ENCODE measurements around the gene GRIN1. TPM values are rescaled to one million over a fixed set of nuclear protein-coding genes. Genes with fewer than 3 reads are reported as not detected.

The GRIN1 gene
- total and polyA plus RNA-seq, 12 donors: not detected

DNA sequence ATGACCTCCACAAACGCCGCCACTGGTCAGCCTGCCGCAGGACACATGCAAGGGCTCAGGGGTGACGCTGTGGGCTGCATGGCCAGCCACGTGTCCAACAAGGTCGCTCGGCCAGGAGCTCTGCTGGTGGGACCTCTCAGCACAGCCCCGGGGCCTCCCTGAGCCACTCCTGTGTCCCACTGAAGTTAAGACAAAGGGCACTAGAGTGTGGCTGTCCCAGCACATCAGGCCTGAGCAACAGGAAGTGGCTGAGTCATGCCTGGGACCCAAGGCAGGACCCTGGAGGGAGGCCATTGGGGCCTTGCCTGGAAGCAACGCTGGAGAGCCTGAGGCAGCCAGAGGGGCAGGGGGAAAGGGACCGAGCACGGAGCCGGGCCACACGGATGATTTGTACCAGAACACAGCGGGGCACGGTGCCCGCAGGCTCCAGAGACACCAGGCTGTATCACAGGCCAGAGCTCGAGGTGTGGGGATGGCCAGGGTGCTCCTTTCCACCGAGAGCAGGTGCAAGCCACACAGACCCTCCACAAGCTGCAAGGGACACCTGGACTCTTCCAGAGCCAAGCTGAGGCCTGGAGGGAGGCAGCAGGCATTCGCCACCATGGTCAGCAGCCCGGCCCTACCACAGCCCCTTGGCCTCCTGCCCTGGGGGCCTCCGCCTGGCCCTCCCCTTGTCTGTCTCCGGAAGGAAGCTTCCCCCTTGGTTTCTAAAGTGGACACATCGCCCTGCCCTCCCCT, 39.4 kb downstream of the GRIN1 start:
- H3K36me3 ChIP-seq: peaks cover 4 to 66% (median 36%) of the 10 kb centered on the region in 9 donors
- H3K9me3 ChIP-seq: no peaks in the 10 kb centered on the region
- peaks cover 0 to 10% (median 0%) of the 10 kb centered on the region in 9 donors for H3K4me1 ChIP-seq
- intact Hi-C loops (cut with DNase I): loop anchor here in 1 of 10 donors (5.0 kb wide), 1 partner anchor 36 kb away; no protein-coding TSS in a partner anchor
- DNase-seq: no peak
- TF ChIP-seq, protein P1, sequence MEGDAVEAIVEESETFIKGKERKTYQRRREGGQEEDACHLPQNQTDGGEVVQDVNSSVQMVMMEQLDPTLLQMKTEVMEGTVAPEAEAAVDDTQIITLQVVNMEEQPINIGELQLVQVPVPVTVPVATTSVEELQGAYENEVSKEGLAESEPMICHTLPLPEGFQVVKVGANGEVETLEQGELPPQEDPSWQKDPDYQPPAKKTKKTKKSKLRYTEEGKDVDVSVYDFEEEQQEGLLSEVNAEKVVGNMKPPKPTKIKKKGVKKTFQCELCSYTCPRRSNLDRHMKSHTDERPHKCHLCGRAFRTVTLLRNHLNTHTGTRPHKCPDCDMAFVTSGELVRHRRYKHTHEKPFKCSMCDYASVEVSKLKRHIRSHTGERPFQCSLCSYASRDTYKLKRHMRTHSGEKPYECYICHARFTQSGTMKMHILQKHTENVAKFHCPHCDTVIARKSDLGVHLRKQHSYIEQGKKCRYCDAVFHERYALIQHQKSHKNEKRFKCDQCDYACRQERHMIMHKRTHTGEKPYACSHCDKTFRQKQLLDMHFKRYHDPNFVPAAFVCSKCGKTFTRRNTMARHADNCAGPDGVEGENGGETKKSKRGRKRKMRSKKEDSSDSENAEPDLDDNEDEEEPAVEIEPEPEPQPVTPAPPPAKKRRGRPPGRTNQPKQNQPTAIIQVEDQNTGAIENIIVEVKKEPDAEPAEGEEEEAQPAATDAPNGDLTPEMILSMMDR (IDR thresholded peaks at IDR 0.05): no peak
- ATAC-seq: no peak
- H3K27ac ChIP-seq: no peak overlapping the region
- H3K27me3 ChIP-seq: peaks cover 0 to 17% (median 0%) of the 10 kb centered on the region in 7 donors
- H3K4me3 ChIP-seq: no peak overlapping the region
- 83 to 86% methylated on average over 21 to 23 of the region's 23 CpGs for WGBS, 2 donors

DNA sequence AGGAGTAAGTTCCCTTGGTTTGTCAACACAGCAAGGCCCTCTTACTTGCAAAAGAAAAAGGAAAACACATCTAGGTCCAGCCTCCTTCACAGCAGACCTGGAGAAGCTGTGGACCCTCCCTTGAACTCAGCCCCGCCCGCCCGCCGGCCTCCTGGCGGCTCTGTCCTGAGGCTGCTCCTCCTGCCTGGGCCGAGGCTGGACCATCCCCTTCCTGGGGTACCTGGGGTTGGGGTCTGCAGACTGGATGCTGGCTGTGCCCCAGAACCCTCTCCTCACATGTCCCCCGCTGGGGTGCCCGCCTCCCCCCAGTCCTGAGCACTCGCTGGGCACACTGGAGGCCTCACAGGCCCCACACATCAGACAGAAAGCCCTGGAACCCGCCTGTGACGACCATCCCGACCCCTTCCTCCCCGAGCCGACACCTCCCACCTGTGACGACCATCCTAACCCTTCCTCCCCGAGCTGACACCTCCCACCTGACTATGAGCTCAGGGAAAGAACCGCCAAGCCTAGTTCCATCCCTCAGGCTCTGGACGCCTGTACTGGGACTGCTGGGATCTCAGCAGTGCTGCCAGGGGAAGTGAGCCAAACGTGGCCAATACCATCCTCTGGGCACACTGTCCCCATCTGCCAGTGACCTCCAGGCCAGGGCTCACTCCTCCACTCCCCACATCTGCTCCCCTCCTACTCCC, 40.1 kb downstream of the GRIN1 start:
- ATAC-seq: no peak
- Histone ChIP-seq H3K36me3 (peaks cover 4 to 73% (median 43%) of the 10 kb centered on the region in 9 donors), H3K4me3 (no peak overlapping the region), H3K27ac (no peak overlapping the region), H3K9me3 (no peaks in the 10 kb centered on the region), H3K4me1 (peaks cover 0 to 5% (median 0%) of the 10 kb centered on the region in 9 donors), H3K27me3 (peaks cover 0 to 13% (median 0%) of the 10 kb centered on the region in 7 donors)
- 91 to 93% methylated on average over 19 of the region's 19 CpGs for WGBS, 2 donors
- no peak for DNase-seq
- intact Hi-C loops (cut with DNase I): loop anchor here in 1 of 10 donors (5.0 kb wide), 1 partner anchor 37 kb away; no protein-coding TSS in a partner anchor
- TF ChIP-seq, protein P1 (IDR thresholded peaks at IDR 0.05): no peak

DNA sequence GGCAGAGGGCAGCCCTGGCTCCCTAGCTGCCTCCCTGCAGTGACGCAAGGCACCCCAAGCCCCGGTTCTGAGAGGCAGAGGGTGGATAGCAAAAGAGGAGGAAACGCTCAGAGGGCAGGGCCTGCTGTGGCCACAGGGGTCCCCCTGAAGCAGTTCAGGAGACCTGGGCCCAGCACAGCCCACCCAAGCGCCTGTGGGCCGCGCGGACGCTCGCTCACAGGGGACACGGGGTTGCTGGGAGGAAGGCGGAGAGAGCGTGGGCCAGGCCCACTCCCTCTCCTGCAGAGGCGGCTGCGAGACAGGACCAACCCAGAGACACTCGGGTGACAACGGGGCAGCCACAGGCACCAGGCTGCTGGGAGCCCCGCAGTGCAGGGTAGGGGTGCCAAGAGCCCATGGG, 40.8 kb downstream of the GRIN1 start:
- H3K36me3 ChIP-seq: peaks cover 4 to 75% (median 43%) of the 10 kb centered on the region in 9 donors
- TF ChIP-seq, protein P1 (IDR thresholded peaks at IDR 0.05): no peak
- H3K27me3 ChIP-seq: peaks cover 0 to 10% (median 0%) of the 10 kb centered on the region in 7 donors
- H3K27ac ChIP-seq: no peak overlapping the region
- no peak overlapping the region for H3K4me3 ChIP-seq
- ATAC-seq: no peak
- peaks cover 0 to 4% (median 0%) of the 10 kb centered on the region in 9 donors for H3K4me1 ChIP-seq
- H3K9me3 ChIP-seq: no peaks in the 10 kb centered on the region
- DNase-seq: no peak
- 91 to 99% methylated on average over 17 of the region's 17 CpGs for WGBS, 2 donors
- intact Hi-C loops (cut with DNase I): loop anchor here in 3 of 10 donors (5.0 to 10.0 kb wide), 2 partner anchors 37 to 45 kb away; partner anchors contain the start of gene GRIN1 (in 2 of the 3)

DNA sequence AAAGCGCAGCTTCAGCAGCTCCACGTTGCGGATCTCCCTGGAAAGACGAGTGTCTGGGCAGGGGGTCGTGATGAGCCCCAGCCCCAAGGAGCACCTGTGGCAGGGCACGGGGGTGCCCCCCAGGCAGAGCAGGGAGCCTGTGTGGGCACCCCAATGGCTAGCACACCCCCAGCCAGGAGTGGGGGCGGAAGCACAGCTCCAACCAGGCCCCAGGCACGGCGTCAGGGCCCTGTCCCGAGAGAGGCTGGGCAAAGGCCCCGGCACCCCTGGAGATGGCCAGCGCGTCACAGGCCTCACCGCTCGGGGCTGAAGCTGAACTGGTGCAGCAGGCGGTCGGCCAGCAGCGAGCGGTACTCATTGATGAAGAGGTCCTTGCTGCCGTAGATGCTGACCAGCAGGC, 41.5 kb downstream of the GRIN1 start:
- intact Hi-C loops (cut with DNase I): loop anchor here in 2 of 10 donors (10.0 kb wide), 1 partner anchor 46 kb away; the partner anchor contains the start of gene GRIN1 (in 2 of the 2)
- TF ChIP-seq, protein P1 (IDR thresholded peaks at IDR 0.05): no peak
- no peak overlapping the region for H3K4me3 ChIP-seq
- ATAC-seq (no peak), DNase-seq (no peak)
- peaks cover 4 to 82% (median 45%) of the 10 kb centered on the region in 9 donors for H3K36me3 ChIP-seq
- peaks cover 0 to 2% (median 0%) of the 10 kb centered on the region in 7 donors for H3K27me3 ChIP-seq
- 94 to 95% methylated on average over 20 of the region's 20 CpGs for WGBS, 2 donors
- H3K4me1 ChIP-seq: peaks cover 0 to 6% (median 0%) of the 10 kb centered on the region in 9 donors
- no peaks in the 10 kb centered on the region for H3K9me3 ChIP-seq
- H3K27ac ChIP-seq: no peak overlapping the region
